VCaP (cell line): ENCODE results near the gene ZFYVE9.

ENCODE experiments used
- H3K27ac ChIP-seq: fragments of 450-650 bp; 2 replicates; pipeline ENCODE4 v1.5.1; 2017
- CTCF ChIP-seq: fragments of 450-650 bp; conservative IDR thresholded peaks from 2 replicates; pipeline ENCODE4 v1.5.1; 2017; ENCODE audit warnings: mild to moderate bottlenecking, moderate library complexity

ZFYVE9 gene

GRCh38 chr1:52189898-52190480 is 48.1 kb downstream of the ZFYVE9 start:
- H3K27ac ChIP-seq = peak overlapping the region; percentile 87
- TF ChIP-seq CTCF = no peak

- H3K27ac ChIP-seq = peak overlapping the region; percentile 87
- no peak for TF ChIP-seq CTCF
Measured at GRCh38 chr1:52190500-52191252, 48.8 kb downstream of the ZFYVE9 start.

- H3K27ac ChIP-seq = peak overlapping the region; percentile 87
- TF ChIP-seq CTCF = no peak
Measured at GRCh38 chr1:52191395-52191965, 49.6 kb downstream of the ZFYVE9 start.

GRCh38 chr1:52192024-52192423 is 50.1 kb downstream of the ZFYVE9 start:
- TF ChIP-seq CTCF = no peak

GRCh38 chr1:52192436-52192835 is 50.5 kb downstream of the ZFYVE9 start:
- peak overlapping the region; percentile 87 for H3K27ac ChIP-seq
- no peak for TF ChIP-seq CTCF

More at GRCh38 chr1:52192024-52192423, 50.1 kb downstream of the ZFYVE9 start:
- H3K27ac ChIP-seq = peak overlapping the region; percentile 87

GRCh38 chr1:52193985-52194384 is 52.1 kb downstream of the ZFYVE9 start:
- H3K27ac ChIP-seq = no peak overlapping the region
- TF ChIP-seq CTCF = no peak

GRCh38 chr1:52195161-52195560 is 53.3 kb downstream of the ZFYVE9 start:
- no peak for TF ChIP-seq CTCF
- no peak overlapping the region for H3K27ac ChIP-seq
